AG09309 (cell line): Measurements from ENCODE around the gene SNAI3.

ENCODE experiments used
- DNase-seq: peaks from one replicate; pipeline ENCODE4 v3.0.0-alpha.2; 2010; ENCODE audit warnings: low read depth
- H3K4me3 ChIP-seq: 2 replicates; pipeline ENCODE4 v1.5.1; 2011; ENCODE audit warnings: mild to moderate bottlenecking, low read depth, low read length, moderate library complexity; ENCODE audit not compliant: control insufficient read depth
- TF ChIP-seq, protein P1 (sequence below): IDR thresholded peaks from 2 replicates; pipeline ENCODE4 v1.5.1; 2011; ENCODE audit warnings: mild to moderate bottlenecking, low read depth, low read length, inconsistent platforms; ENCODE audit not compliant: insufficient read depth, control insufficient read depth; ENCODE audit errors: missing control alignments

SNAI3 gene

DNA sequence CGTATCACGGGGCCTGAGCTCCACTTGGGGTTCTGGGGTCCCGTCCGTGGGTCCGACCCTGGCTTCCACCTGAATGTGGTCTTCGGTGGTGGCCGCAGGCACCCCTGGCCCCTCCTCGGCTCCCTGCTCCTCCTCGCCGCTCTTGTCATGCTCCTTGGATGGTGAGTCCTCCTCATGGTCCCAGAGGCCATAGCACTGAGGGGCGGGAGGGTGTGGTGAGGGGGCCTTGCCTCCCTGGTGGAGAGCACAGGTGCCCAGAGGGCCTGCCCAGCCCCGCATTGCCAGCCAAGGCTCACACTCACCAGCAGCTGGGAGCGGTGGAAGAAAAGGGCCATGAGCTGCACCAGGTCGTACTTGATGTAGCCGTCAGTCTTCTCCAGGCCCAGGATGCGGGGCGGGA, 34.9 kb upstream of the SNAI3 start:
- no peak for DNase-seq
- TF ChIP-seq, protein P1, sequence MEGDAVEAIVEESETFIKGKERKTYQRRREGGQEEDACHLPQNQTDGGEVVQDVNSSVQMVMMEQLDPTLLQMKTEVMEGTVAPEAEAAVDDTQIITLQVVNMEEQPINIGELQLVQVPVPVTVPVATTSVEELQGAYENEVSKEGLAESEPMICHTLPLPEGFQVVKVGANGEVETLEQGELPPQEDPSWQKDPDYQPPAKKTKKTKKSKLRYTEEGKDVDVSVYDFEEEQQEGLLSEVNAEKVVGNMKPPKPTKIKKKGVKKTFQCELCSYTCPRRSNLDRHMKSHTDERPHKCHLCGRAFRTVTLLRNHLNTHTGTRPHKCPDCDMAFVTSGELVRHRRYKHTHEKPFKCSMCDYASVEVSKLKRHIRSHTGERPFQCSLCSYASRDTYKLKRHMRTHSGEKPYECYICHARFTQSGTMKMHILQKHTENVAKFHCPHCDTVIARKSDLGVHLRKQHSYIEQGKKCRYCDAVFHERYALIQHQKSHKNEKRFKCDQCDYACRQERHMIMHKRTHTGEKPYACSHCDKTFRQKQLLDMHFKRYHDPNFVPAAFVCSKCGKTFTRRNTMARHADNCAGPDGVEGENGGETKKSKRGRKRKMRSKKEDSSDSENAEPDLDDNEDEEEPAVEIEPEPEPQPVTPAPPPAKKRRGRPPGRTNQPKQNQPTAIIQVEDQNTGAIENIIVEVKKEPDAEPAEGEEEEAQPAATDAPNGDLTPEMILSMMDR, result no peak
- no peak overlapping the region for H3K4me3 ChIP-seq

DNA sequence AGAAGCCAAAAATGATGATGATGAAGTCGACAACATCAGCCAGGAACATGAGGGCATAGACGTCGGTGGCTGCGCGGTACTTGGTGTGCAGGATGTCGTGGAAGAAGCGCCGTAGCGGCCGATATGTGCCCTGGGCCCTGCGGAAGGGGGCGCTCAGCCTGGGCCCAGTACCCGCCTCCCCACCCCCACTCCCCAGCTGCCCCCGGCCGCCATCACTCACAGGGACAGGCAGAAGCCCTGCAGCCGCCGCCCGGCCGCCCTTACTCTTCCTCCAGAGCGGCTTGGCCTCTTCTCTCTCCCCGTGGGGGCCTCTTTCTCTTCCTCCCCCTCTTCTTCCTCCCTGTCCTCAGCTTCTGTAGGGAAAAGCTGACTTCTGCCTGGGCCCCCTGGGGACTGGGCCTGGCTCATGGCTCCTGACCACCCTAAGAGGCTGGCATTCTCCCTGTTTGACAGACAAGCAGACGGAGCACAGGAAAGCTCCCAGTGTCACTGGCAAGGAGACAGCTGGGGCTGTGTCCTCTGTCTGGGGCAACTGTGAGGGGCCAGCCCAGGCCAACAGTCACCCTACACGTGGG, 34.2 kb upstream of the SNAI3 start:
- TF ChIP-seq, protein P1, result no peak
- no peak for DNase-seq
- H3K4me3 ChIP-seq, result no peak overlapping the region

DNA sequence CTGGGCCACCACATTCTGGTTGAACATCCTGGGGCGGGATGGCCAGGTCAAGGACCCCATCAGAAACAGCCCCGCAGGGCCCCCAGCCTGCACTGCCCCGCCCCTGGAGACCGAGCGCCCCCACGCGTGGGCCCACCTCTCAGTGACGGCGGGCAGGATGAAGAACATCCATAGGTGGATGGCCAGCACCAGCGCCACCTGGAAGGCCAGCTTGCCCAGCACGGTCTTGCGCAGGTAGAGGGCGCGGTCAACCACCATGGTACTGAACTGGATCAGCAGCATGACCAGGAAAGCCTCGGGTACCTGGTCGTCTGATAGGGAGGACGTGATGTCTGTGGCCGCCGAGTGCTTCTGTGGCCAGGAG, 33.6 kb upstream of the SNAI3 start:
- no peak for DNase-seq
- TF ChIP-seq, protein P1, result no peak
- no peak overlapping the region for H3K4me3 ChIP-seq

DNA sequence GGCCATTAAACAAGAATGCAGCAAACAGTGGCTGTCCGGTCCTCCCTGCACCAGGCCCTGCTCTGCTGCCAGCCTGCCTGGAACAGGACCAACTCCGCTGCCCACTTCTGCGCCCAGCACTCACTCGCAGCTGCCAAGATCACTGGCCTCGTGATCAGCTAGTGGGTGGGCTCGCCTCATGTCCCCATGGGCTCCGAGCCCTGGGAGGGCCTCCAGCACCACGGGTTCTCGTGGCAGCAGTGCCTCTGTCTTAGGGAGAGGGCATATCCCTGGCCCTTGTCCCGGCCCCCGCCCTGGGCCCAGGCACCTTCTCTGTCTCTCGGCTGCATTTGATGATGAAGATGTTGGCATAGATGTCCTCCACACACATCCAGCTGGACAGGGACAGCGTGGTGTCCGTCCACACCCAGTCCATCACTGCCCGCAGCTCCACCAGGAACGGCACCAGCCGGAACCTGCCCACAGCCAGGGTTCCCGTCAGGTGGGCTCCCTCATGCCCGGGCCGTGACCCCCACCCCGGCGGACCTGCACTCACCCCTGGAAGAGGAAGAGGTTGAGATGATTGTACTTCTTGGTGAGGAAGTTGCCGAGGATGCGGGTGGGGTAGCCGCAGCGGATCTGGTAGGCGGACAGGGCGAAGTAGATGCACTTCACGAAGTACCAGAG, 33.1 kb upstream of the SNAI3 start:
- TF ChIP-seq, protein P1, result no peak
- H3K4me3 ChIP-seq, result no peak overlapping the region
- DNase-seq, result no peak

DNA sequence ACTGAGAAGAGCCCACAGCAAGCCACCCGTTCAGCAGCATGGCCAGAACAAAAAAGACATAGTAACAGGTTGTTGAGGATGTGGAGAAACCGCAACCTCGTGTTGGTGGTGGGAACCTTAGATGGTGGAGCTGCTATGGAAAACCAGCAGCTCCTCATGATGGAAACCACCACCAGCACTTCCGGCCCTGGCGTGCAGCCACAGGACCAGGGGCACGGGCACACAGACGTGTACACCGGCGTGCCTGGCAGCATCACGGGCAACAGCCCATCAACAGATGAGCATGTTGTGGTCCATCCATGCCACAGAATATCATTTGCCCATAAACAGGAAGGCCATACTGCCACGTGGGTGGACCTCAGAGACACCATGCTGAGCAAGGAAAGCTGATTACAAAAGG, 31.9 kb upstream of the SNAI3 start:
- no peak for DNase-seq
- TF ChIP-seq, protein P1, result no peak
- no peak overlapping the region for H3K4me3 ChIP-seq

DNA sequence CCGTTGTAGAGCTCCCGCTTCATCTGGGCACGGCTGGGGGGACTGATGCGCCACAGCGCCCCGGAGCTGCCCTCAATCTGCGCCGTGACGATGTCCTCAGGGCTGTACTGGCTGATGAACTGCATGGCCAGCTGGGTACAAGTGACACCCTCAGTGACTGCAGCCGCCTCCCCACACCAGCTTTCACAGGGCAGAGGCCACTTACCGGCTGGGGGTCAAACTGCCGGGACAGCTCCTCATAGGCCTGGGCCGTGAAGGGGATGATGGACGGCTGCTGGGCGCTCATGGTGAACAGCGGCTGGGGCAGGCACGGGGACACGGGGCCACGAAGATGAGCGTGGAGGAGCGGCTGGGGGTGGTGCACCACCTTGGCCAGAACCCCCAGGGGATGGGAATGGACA, 30.3 kb upstream of the SNAI3 start:
- no peak for DNase-seq
- no peak overlapping the region for H3K4me3 ChIP-seq
- TF ChIP-seq, protein P1, result no peak
